ENCODE results near the gene PROZ. TPM values are rescaled to one million over a fixed set of nuclear protein-coding genes. Genes with fewer than 3 reads are reported as not detected.

PROZ gene
- total and polyA plus RNA-seq, 2 of the 13 experiments (the other 11 are each of a cell fraction or from before 2014, with no cell fraction given), result 5.6 to 22.5 TPM

- no peak for TF ChIP-seq RBM22 (optimal IDR thresholded peaks at IDR 0.05; ENCODE audit: low read length)
- peak; percentile 62 to 73; a peak in 3 of 4 replicates for TF ChIP-seq MAFK (conservative IDR thresholded peaks at IDR 0.05 in 1 of 2, IDR thresholded peaks at IDR 0.05 in 1 of 2; ENCODE audit: low read length in 2 of 2)
- no peak for TF ChIP-seq ZNF749 (CRISPR knock-in tag; IDR thresholded peaks at IDR 0.05; ENCODE audit: borderline replicate concordance)
- no peak for TF ChIP-seq ZNF263 (CRISPR knock-in tag; IDR thresholded peaks at IDR 0.05)
- no peak for TF ChIP-seq ZC3H13 (CRISPR knock-in tag; IDR thresholded peaks at IDR 0.05)
- peak; percentile 38; the same call in 1 of the 2 replicates for TF ChIP-seq NRL (CRISPR knock-in tag; IDR thresholded peaks at IDR 0.05; ENCODE audit: borderline replicate concordance)
- no peak for TF ChIP-seq BHLHE40 (IDR thresholded peaks at IDR 0.05; ENCODE audit: low read length)
- TF ChIP-seq ZNF619 (CRISPR knock-in tag; IDR thresholded peaks at IDR 0.05), result no peak
- TF ChIP-seq ZNF788 (CRISPR knock-in tag; IDR thresholded peaks at IDR 0.05; ENCODE audit: borderline replicate concordance), result no peak; the same call in 1 of the 2 replicates
- TF ChIP-seq MXD1 (CRISPR knock-in tag; IDR thresholded peaks at IDR 0.05), result peak; percentile 63; the same call in 1 of the 2 replicates
- peak; percentile 60; the same call in 1 of the 2 replicates for TF ChIP-seq JUNB (CRISPR knock-in tag; IDR thresholded peaks at IDR 0.05; ENCODE audit: borderline replicate concordance)
- TF ChIP-seq ZHX1 (CRISPR knock-in tag; IDR thresholded peaks at IDR 0.05; ENCODE audit: low read depth), result no peak
- TF ChIP-seq ZNF207 (IDR thresholded peaks at IDR 0.05; ENCODE audit: borderline replicate concordance), result no peak
- 0 out of 2 replicates have a peak, but pooled peaks have one; percentile 25 for TF ChIP-seq SKIL (CRISPR knock-in tag; IDR thresholded peaks at IDR 0.05; ENCODE audit: borderline replicate concordance)
- TF ChIP-seq ZNF800 (CRISPR knock-in tag; IDR thresholded peaks at IDR 0.05), result no peak
- 0 out of 2 replicates have a peak, but pooled peaks have one; percentile 64 for TF ChIP-seq ZNF136 (CRISPR knock-in tag; IDR thresholded peaks at IDR 0.05; ENCODE audit: low read depth)
- TF ChIP-seq FOXP4 (CRISPR knock-in tag; IDR thresholded peaks at IDR 0.05), result no peak
- TF ChIP-seq NCOA2 (CRISPR knock-in tag; IDR thresholded peaks at IDR 0.05), result no peak
Observed at GRCh38 chr13:113151745-113152690, 6.4 kb upstream of the PROZ start (continued).

All from HepG2 (cell line).